Breast epithelium (tissue), 3 donors: ENCODE measurements around the gene YJU2.

Experiments
- CTCF ChIP-seq, 3 donors: fragments of 450-650 bp; IDR thresholded peaks; one replicate each; pipeline ENCODE4 v1.5.1; 2016 to 2017; ENCODE audit warnings: antibody characterized with exemption in 3 of 3, mild to moderate bottlenecking in 3 of 3, moderate library complexity in 3 of 3
- POLR2A ChIP-seq: fragments of 450-650 bp; IDR thresholded peaks from one replicate; pipeline ENCODE4 v1.6.1; 2016; ENCODE audit warnings: antibody characterized with exemption, mild to moderate bottlenecking, moderate library complexity
- POLR2AphosphoS5 ChIP-seq, 3 donors: sonication (generic); formaldehyde crosslinking; IDR thresholded peaks; one replicate each; pipeline ENCODE4 v1.6.1; 2017; ENCODE audit warnings: antibody characterized with exemption in 3 of 3

GRCh38 chr19:4301590-4302242, 54.8 kb downstream of the YJU2 start:
- TF ChIP-seq CTCF (IDR thresholded peaks at IDR 0.05), result no peak
- TF ChIP-seq POLR2A, result no peak
- TF ChIP-seq POLR2AphosphoS5 (IDR thresholded peaks at IDR 0.05), result no peak
